Keratinocyte (primary cell): ENCODE results near the gene MMRN2. TPM values are rescaled to one million over a fixed set of nuclear protein-coding genes. Genes with fewer than 3 reads are reported as not detected.

ENCODE experiments used
- DNase-seq: peaks from one replicate; pipeline ENCODE4 v3.0.0-alpha.2; 2011; ENCODE audit warnings: low read depth, missing footprints, low spot score
- FAIRE-seq: peaks from 2 replicates; lab custom pipeline; 2011; peaks lifted over from hg19 to GRCh38; lab: Jason Lieb, UNC
- H2AFZ ChIP-seq: 2 replicates; pipeline ENCODE4 v1.6.0; 2012; ENCODE audit warnings: low read length, control low read depth, inconsistent platforms; ENCODE audit not compliant: control insufficient read depth
- H3K27ac ChIP-seq: 2 replicates; pipeline ENCODE4 v1.5.1; 2011; ENCODE audit warnings: low read length; ENCODE audit not compliant: control insufficient read depth, insufficient read depth
- H3K27me3 ChIP-seq: 3 replicates; pipeline ENCODE4 v1.6.0; 2011; ENCODE audit warnings: low read length; ENCODE audit not compliant: control insufficient read depth, insufficient read depth; ENCODE audit errors: extremely low read depth
- H3K36me3 ChIP-seq, 2 experiments: 2 replicates in 1 of 2; 3 replicates in 1 of 2; pipeline ENCODE4 v1.5.1; 2011; ENCODE audit warnings: low read length in 2 of 2, mild to moderate bottlenecking in 1 of 2; ENCODE audit not compliant: control insufficient read depth in 2 of 2, insufficient read depth in 2 of 2; ENCODE audit errors: extremely low read depth in 1 of 2
- H3K4me1 ChIP-seq: 3 replicates; pipeline ENCODE4 v1.5.1; 2011; ENCODE audit warnings: low read length; ENCODE audit not compliant: control insufficient read depth, insufficient read depth; ENCODE audit errors: extremely low read depth
- H3K4me2 ChIP-seq: 3 replicates; pipeline ENCODE4 v1.6.0; 2011; ENCODE audit warnings: low read depth, low read length; ENCODE audit not compliant: control insufficient read depth, insufficient read depth; ENCODE audit errors: extremely low read depth
- H3K4me3 ChIP-seq, 3 experiments: fragments of 200-600 bp in 1 of 3; sonication (generic) in 1 of 3; 2 replicates in 2 of 3; 3 replicates in 1 of 3; pipeline ENCODE4 v1.5.1; 2011 to 2016; ENCODE audit warnings: low read length in 3 of 3, mild to moderate bottlenecking in 3 of 3, control low read depth in 2 of 3, inconsistent platforms in 1 of 3, low read depth in 1 of 3, mixed read lengths in 1 of 3, mixed run types in 1 of 3, moderate library complexity in 1 of 3; ENCODE audit not compliant: control insufficient read depth in 2 of 3, insufficient read depth in 2 of 3; ENCODE audit errors: extremely low read depth in 1 of 3
- H3K79me2 ChIP-seq: 2 replicates; pipeline ENCODE4 v1.6.0; 2012; ENCODE audit warnings: low read length; ENCODE audit not compliant: control insufficient read depth, insufficient read depth
- H3K9ac ChIP-seq: 3 replicates; pipeline ENCODE4 v1.6.0; 2011; ENCODE audit warnings: low read length; ENCODE audit not compliant: control insufficient read depth, insufficient read depth; ENCODE audit errors: extremely low read depth
- H3K9me1 ChIP-seq: 3 replicates; pipeline ENCODE4 v1.6.0; 2011; ENCODE audit warnings: low read length; ENCODE audit not compliant: control insufficient read depth, insufficient read depth; ENCODE audit errors: extremely low read depth
- H3K9me3 ChIP-seq: 2 replicates; pipeline ENCODE4 v1.5.1; 2012; ENCODE audit warnings: low read depth, low read length; ENCODE audit not compliant: control insufficient read depth
- H4K20me1 ChIP-seq: 3 replicates; pipeline ENCODE4 v1.6.0; 2011; ENCODE audit warnings: low read length; ENCODE audit not compliant: control insufficient read depth, insufficient read depth; ENCODE audit errors: extremely low read depth
- CTCF ChIP-seq, 3 experiments: IDR thresholded peaks in 1 of 3; conservative IDR thresholded peaks in 1 of 3; optimal IDR thresholded peaks in 1 of 3; 2 replicates in 2 of 3; 3 replicates in 1 of 3; pipeline versions ENCODE3 to v1.5.1; 2011; ENCODE audit warnings: low read length in 3 of 3, mild to moderate bottlenecking in 3 of 3, moderate library complexity in 2 of 3, control low read depth in 1 of 3, inconsistent platforms in 1 of 3; ENCODE audit not compliant: insufficient read depth in 2 of 3; ENCODE audit errors: extremely low read depth in 1 of 3
- EZH2 ChIP-seq: IDR thresholded peaks from one replicate; pipeline ENCODE4 v1.6.1; 2012; ENCODE audit warnings: inconsistent platforms, mild to moderate bottlenecking, low read length, moderate library complexity
- dilution Hi-C: fragments of 300-500 bp; cut with MboI; formaldehyde crosslinking; loops from one replicate; pipeline ENCODE4 v1.7.0; 2020; ENCODE audit warnings: low sequenced_read_pairs; ENCODE audit not compliant: extremely low pct_ligation_motif_present
- polyA plus RNA-seq, 5 experiments: library from polyadenylated mRNA; depleted of rRNA in 3 of 5; stranded (reverse) in 3 of 5; stranded (forward) in 1 of 5; unstranded in 1 of 5; fragments of >200 nt; gene quantifications; 1 replicate in 1 of 5; 2 replicates in 3 of 5; 3 replicates in 1 of 5; pipeline versions ENCODE4 v1.2.1 to v1.2.3, GENCODE V29; 2011 to 2012; ENCODE audit warnings: missing spikeins in 2 of 5, low read depth in 1 of 5, low replicate concordance in 1 of 5

MMRN2 gene
- polyA plus RNA-seq, 1 donor (not counting 4 experiments of a cell fraction or from before 2014, with no cell fraction given) = 13.8 TPM

- Histone ChIP-seq H3K36me3 (peaks cover 5 to 9% of the 10 kb centered on the region in 2 experiments), H3K4me2 (no peak overlapping the region), H3K27me3 (no peaks in the 10 kb centered on the region), H2AFZ (no peak overlapping the region), H3K4me1 (no peaks in the 10 kb centered on the region), H3K9ac (no peak overlapping the region), H3K9me1 (no peaks in the 10 kb centered on the region), H3K79me2 (no peaks in the 10 kb centered on the region), H3K4me3 (no peak overlapping the region), H4K20me1 (no peaks in the 10 kb centered on the region), H3K9me3 (no peaks in the 10 kb centered on the region), H3K27ac (no peak overlapping the region)
- TF ChIP-seq EZH2 (no peak), CTCF (optimal IDR thresholded peaks at IDR 0.05 in 1 of 3, IDR thresholded peaks at IDR 0.05 in 1 of 3, conservative IDR thresholded peaks at IDR 0.05 in 1 of 3; ENCODE audit: extremely low read depth in 1 of 3, insufficient read depth in 2 of 3, low read length in 3 of 3) (no peak)
- FAIRE-seq (no peak), DNase-seq (no peak)
- dilution Hi-C loops = no loop called here
Measured at GRCh38 chr10:86904600-86904999, 52.8 kb downstream of the MMRN2 start.

GRCh38 chr10:86900955-86901354 is 56.5 kb downstream of the MMRN2 start:
- Histone ChIP-seq H3K4me3 (no peak overlapping the region), H4K20me1 (no peaks in the 10 kb centered on the region), H3K36me3 (peaks cover 5 to 9% of the 10 kb centered on the region in 2 experiments), H3K9me1 (no peaks in the 10 kb centered on the region), H2AFZ (no peak overlapping the region), H3K4me1 (no peaks in the 10 kb centered on the region), H3K27ac (no peak overlapping the region), H3K27me3 (no peaks in the 10 kb centered on the region), H3K4me2 (no peak overlapping the region), H3K9me3 (no peaks in the 10 kb centered on the region), H3K9ac (no peak overlapping the region), H3K79me2 (no peaks in the 10 kb centered on the region)
- TF ChIP-seq CTCF (optimal IDR thresholded peaks at IDR 0.05 in 1 of 3, IDR thresholded peaks at IDR 0.05 in 1 of 3, conservative IDR thresholded peaks at IDR 0.05 in 1 of 3; ENCODE audit: extremely low read depth in 1 of 3, insufficient read depth in 2 of 3, low read length in 3 of 3) (no peak), EZH2 (no peak)
- DNase-seq (no peak), FAIRE-seq (no peak)
- dilution Hi-C loops = no loop called here
